Iris pigment epithelial cell (primary cell): Measurements from ENCODE around the gene TMSB10.

ENCODE experiments used
- DNase-seq: peaks from one replicate; pipeline ENCODE4 v3.0.0-alpha.2; 2011; ENCODE audit warnings: low read depth

The TMSB10 gene

DNA sequence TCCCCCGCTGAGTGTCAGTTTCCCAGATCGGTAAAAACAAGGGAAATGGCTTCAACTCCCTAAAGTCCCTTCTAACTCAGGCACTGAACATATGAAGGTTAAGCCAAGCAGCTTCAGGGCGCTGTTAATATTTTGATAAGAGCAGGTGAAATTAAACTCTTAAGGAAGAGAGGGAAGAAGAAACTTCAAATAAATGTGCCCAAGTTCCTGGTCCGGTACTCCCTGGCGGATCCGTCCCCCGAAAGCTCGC, 25.1 kb upstream of the TMSB10 start:
- no peak for DNase-seq

DNA sequence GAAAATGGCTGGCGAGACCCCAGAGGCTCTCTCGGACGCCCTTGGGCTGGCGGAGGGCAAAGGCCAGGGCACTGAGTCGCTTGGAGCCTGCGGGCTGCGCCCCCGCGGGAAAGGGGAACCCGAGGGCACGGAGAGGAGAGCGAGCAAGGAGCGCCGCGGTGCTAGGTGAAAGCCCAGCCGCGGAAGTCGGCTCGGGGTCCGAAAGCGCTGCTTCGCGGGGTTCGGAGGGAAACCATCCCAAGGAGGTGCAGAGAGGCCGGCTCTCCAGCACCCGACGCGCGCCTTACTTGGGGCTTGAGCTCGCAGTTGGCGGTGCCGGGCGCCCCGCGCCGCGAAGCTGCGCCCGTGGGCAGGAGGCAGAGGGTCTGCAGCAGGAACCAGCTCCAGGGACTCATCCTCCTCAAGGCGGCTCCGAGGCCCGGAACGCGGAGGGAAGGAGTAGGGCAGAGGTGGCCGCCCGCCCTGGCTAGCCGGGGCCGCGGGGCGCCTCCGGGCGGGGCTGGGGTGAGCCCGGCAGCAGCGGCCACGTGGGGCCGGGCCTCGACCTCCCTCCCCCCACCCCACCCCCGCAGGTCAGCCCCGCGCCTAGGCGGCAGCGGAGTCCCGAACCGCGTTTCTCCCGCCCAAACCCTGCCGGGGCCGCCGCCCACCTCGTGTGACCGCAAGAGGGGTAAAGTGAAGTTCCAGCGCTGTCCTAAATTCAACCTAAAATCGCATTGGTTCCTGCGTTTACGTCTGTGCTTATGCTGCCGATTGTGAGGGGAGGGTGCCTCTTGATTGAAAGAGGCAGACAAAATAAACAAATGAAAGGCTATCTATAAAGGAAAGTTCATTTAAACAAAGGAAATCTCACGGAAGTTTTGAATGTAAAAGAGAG, 24.6 kb upstream of the TMSB10 start, which contains the start of gene TRABD2A:
Gene TRABD2A (minus strand): TSS at position 440 of the 877 bp plus-strand sequence. CDS start 45 bp downstream, at position 395.
- peak; percentile 62 for DNase-seq

DNA sequence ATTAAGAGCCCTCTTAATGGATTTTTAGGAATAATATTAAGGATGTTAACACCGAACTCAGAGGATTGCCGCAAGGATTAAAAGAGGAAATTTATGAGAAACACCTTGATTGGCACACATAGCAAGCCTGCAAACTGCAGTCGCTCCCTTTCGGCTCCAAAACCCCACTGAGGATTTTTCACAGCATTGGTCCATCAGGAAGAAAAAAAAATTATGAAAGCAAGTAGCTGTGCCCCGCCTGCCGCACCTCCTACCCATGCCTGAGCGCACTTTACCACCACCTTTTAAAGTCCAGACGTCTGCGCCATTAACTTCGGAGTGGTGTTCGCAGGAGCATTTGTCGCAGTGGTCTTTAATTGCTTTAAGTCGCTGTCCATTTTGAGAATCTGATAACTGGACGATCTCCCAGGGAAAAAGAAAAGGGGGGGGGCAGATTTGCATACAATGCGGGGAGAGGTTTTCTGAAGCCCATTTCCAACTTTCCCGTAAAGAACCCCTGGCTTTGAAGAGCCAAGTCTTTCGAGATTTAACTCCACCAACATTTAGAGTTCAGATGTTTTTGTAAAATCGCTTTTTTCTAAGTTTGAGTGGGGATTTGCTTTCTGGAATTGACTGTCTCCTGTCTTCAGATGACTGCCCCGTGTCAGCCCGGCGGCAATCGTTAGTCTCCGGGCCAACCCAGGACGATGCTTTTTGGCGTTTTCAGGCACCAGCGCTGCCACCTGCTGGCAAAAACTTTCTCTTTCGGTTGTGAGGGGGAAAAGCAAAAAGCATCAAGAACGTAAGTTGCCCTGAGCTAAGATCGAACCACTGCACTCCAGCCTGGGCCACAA, 23.7 kb upstream of the TMSB10 start:
- DNase-seq: peak; percentile 85

DNA sequence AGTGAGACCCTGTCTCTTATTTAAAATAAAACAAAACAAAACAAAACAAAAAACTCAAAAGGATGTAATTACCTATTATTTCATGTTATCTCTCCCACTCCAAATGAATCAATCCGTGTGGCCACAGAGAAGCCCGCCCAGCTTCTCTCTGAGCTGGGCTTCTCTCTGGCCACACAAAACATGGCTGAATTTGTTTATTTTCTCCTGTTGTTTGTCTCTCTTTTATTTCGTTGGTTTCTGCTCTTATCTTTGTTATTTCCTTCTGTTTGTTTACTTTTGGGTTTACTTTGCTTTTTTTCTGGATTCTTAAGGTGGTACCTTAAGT, 23.1 kb upstream of the TMSB10 start:
- no peak for DNase-seq

DNA sequence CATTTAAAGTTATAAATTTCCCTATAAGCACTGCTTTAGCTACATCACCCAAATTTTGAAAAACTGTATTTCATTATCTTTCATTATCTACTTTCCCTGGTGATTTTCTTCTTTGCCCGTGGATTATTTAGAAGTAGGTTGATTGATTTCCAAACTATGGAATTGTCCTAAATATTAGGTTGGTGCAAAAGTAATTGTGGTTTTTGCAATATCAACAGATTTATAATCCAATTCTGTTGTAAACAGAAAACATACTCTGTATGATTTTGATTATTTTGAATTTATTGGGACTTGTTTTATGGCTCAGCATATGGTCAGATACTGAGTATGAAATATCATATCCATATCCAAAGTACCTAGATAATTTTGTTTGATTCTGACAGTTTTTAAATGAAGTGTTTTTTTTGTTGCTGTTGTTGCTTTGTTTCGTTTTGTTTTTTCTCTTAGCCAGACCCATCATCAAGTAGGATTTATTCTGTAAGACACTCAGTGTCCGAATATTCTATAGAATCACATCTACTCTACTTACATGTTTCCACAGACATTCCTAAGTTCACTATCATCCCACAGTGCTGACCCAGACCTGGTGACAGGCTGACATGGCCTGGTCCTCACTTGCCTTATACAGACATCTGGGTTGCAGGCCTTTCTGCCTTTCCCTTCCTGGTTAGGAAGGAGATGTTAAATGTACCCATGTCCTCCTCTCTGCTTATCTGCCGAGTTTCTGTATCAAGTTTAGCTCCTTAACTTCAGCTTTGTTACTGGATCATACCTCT, 22.5 kb upstream of the TMSB10 start:
- DNase-seq: no peak

DNA sequence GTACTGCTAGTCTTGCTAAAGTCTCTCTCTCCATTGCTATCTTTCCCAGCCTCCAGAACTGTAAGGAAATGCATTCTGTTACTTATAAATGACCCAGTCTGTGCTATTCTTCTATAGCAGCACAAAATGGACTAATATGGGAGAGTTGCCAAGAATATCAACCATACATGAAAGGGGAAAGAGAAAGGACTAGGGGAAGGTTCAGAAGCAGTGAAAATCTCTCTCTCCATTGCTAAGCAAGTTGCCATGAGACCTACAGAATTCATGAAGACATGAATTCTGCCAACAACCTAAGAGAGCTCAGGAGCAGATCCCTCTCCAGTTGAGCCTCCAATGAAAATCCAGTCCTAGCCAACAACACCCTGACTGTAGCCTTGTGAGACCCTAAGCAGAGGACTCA, 21.0 kb upstream of the TMSB10 start:
- DNase-seq: peak; percentile 13

DNA sequence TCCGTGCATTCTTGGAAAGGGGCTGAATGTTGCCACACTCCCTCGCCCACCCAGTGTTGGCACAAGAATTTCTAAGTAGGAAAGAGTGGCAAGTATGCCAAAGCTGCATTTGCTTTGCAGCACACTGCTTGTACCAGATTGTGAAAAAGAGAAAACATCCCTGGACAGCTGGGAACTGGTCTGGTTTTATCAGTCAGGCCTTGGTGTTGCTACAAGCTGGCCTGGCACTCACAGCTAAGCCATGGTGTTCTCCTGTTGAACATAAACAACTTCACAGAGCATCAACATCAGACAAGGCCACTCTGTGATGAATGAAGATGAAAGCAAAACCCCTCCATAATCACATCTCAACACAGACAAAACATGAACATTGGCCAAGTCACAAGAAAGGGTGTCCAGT, 20.3 kb upstream of the TMSB10 start:
- DNase-seq: no peak

DNA sequence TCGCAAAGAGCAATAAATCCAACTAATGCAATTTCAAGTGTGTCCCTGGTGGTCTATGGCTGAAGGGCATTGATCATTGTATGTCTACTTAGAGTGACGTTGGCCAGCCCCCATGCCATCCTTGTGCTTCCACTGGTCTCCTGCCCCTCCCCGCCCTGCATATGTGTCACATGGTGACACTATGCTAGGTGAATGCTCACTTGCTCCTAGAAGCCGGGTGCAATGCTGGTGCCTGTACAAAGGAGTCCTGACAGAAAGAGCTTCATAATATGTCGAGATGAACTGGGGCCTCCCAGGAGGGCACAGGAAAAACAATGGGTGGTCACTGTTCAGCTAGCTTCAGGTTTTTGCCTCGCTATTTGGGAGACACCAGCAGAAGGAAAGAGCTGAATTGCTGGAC, 18.7 kb upstream of the TMSB10 start:
- DNase-seq: no peak

DNA sequence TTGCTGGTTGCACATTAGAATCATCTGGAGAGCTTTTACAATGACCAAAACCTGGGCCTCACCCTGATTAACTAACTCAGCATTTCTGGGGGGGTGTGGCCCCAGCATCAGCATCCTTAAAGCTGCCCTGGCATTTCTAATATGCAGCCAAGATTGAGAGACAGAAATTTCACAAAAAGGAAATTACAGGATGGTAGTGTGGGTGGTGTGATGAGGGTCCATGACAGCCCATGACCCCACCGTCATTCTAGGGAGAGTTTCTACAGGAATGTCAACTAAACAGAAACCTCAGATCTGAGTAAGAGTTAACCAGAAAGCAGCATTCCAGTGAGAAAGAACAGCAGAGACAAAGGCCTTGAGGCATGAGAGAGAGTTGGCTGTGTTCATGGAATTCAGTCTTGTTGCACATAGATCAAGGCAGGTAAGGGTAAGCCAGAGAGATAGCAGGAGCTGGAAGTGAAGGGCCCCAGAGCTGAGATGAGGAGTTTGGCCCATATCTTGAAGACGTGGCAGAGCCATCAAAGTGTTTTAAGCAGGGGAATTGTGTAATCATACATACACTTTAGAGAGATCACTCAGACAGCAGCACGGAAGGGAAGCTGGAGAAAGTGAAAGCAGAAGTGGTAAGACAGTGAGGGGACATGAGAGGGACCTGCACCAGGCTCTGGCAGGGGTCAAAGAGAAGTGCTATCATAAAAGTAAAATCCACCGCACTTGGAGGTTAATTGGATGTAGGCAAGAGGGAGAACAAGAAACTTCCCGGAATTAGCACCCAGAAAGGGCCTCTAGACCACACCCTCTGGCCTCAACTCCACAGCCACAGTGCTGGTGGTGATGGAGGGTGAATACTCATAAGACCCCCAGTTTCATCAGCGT, 16.8 kb upstream of the TMSB10 start:
- DNase-seq: peak; percentile 83

DNA sequence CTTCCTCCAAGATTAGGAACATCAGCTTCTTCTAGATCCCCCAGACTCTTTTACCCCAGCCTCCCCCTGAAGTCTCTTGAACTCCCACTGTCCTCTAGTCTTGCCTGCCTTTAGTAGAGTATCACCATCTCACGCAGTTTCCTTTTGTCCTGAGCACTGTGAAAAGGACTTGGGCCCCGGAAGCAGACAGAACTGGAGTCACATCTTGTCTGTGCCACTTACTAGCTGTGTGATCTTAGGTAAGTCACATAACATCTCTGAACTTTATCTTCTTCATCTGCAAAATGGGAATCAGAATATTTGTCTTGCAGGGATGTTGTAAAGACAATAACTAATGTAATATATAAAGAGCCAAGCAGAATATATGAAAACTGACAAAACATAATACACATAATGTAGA, 16.1 kb upstream of the TMSB10 start:
- no peak for DNase-seq

DNA sequence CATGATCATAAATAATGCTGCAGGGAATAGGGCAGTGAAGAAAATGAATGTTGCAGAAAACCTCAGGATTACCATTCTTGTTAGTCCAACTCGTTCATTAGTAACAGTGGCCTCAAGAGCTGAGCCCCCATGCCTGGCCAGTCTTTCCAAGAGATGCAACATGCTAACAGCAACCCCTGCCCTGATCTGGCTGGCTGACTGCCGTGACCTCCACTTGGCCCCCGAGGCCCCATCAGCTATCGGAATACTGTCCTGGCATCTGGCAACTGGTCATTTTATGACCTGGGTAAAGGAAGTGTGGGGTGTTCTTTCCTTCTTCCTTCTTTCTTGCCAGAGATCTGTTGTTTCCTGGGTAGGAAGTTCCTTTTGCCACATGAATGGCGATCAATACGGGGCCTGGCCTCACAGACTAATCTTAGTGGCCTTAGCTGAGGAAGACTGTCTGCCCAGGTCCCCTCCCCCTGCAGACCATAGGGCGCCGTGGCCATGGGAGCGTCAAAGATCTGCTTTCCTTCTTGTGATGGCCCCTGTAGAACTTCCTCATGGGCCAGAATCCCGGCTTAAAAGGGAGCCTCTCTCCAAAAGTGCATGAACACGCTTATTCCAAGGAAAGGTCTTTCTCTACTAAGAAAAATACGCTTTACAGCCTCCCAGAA, 14.0 kb upstream of the TMSB10 start:
- no peak for DNase-seq

DNA sequence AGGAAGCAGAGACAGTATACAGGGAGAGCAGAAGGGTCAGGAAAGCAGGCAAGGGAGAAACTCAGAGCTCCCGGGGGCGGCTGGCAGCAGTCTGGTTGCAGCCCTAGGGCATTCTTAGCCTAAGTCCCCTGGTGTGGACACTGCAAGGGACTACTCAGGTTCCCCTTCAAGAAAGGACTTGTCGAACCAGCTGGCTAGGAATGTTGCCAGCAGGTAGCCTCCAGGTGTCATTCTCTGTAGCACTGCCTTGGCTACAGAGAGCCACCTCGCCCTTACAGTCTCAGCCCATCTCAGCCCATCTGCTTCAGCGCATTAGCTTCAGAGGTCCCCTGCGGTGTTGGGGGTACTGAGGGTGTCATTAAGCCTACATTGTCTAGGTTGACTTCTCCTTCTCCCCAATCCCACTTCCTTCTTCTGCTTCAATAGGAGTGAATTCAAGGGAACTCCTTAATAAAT, 11.3 kb upstream of the TMSB10 start:
- no peak for DNase-seq

DNA sequence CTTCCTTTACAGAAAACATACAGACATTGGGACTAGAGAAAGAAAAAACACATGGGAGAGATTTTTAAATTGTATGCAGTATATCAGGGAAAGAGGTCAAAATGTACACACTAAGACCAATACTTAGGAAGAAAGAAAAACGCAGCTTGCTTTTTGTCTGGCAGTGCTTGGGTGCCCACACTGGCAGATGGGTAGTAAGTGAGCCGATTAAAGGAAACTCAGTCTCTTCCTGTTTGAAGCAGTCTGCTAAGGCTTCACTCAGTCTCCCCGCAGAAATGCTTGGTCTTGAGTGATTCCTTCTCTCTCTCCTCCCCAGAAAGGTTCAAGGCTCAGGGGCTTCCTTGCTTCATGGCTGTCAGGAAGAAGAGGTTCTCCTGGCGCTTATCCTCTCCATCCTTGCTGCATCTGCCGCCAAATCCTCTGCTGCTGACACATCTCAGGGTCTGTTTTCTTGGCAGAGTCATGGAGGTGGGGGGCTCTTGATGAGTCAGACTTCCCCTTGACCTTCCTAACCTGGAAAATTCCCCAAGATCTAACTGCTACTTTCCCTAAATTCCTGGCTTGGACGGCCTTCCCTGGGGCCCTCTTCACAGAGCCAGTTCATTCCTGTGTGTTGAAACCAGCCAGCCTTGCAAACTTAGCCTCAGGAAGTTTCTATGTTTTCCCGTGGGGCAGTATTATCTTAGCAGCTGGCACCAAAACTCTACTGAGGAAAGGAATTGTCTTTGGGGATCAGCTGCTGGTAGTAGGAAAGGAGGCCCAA, 10.5 kb upstream of the TMSB10 start:
- peak; percentile 32 for DNase-seq

DNA sequence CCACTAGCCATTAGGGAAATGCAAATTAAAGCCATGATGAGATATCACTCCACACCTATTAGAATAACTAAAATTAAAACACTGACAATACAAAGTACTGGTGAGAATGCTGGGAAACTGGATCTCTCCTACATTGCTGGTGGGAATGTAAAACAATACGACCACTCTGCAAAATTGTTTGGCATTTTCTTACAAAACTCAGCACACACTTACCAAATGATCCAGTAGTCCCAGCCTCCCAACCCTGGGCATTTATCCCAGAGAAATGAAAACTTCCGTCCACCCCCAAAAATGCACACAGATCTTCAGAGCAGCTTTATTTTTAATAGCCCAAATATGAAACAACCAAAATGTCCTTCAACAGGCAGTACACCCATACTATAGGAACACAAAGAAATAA, 8.9 kb upstream of the TMSB10 start:
- no peak for DNase-seq

DNA sequence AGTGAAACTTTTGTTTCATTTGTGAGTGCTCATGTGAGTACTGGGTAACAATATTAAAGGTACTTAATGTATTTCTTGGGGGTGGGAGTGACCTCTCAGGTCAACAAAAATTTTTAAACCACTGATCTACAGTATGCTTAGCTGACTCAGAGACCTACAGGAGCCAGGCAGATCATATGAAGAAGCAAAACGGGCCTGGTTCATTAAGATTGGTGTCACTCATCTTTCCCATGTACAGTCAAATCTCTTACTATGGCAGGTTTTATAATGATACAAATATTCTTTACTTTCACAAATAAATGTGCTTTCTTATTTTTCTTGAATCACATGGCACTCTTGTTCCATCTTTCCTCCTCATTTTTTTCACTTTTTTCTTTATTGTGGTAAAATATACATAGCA, 7.7 kb upstream of the TMSB10 start:
- peak; percentile 50 for DNase-seq

DNA sequence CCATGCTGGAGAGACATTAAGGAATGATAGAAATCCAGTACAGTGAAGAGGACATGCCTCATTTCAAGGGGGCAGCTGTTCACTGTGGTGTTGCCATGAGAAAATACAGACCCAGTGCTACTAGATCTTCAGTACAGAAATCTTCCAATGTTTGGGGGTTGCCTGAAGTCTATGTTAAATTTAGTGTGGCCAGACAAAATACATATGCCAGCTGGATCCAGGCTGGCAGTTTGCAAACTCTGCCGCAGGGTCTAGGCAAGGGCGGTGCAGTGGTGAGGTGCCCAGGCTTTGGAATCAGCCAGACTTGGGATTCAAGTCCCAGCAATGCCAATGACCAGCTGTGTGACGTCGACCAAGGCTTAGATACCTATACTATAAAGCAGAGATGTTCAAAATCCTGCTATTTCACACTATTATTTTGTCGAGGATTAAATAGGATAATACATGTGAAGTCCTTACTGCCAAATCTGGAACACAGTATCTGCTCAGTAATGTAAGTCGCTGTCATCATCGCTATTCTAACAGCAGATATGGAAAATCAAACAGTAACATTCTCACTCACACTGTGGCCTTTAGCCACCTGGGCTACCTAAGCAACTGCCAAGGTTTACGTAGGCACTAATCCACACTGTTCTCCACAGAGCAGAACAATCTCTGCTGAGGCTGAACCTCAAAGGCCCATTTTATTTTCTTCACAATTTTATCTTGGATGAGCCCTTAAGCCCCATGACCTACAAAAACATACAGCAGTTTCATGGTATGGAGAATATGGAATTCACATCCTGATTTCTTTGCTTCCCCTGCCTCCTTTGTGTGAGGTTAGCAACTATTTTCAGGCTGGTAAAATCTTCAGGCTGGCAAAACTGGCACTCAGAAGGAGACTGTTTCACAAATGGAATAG, 5.9 kb upstream of the TMSB10 start:
- DNase-seq: no peak

DNA sequence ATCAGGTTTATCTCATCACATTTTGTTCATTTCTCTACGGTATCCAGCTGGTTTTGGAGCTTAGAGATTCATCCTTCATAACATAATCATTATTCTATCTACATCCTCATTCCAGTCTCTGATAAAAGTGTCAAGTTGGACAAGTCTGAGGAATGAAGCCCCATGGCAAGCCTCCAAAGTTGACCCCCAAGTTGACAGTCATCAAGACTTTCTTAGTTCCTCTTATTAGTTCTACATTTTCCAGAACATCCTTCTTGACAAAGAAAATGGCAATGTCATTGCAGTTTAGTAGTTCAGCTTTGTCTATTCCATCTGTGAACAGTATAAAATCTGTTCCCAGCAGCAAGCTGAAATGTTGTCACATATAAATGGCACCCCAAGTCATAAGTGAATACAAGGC, 4.5 kb upstream of the TMSB10 start:
- no peak for DNase-seq

DNA sequence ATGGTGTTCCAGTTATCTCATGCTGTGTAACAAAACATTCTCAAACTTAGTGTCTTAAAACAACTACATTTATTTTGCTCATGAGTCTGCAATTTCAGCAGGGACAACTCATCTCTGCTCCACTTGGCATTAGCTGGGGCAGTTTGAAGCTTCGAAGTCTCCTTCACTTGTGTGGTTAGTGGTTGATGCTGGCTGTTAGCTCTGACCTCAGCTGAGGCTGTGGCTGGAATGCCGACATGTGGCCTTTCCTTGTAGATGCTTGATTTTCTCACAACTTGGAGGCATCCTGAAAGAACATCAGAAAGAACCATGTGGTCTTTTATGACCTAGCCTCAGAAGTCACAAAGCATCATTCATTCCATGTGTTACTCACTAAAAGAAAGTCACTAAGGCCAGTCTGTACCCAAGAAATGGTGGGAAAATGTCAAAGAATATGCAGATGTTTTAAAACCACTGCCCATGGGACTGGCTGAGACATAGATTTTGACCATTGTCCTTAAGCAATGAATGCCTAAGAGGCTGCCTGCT, 3.8 kb upstream of the TMSB10 start:
- DNase-seq: peak; percentile 84

DNA sequence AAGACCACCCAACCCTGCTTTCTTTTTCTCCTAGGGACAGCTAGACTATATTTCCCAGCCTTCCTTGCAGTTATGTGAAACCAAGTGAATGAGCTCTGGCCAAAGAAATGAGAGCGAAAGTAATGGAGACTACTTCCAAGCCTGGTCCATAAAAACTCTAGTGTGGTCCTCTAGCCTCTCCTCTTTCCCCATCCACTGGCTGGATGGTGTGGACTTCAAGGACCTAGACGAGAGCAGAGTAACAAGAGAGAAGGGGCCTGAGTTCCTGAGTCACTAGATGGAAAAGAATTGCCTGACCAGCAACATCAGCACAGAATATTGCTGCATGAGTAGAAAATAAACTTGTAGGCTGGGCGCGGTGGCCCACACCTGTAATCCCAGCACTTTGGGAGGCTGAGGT, 2.9 kb upstream of the TMSB10 start:
- no peak for DNase-seq
